ENCODE results near the gene C1orf122. TPM values are rescaled to one million over a fixed set of nuclear protein-coding genes. Genes with fewer than 3 reads are reported as not detected.

Gene C1orf122
- total and polyA plus RNA-seq, 10 donors = 15.9 to 38.5 (median 21.3) TPM

DNA sequence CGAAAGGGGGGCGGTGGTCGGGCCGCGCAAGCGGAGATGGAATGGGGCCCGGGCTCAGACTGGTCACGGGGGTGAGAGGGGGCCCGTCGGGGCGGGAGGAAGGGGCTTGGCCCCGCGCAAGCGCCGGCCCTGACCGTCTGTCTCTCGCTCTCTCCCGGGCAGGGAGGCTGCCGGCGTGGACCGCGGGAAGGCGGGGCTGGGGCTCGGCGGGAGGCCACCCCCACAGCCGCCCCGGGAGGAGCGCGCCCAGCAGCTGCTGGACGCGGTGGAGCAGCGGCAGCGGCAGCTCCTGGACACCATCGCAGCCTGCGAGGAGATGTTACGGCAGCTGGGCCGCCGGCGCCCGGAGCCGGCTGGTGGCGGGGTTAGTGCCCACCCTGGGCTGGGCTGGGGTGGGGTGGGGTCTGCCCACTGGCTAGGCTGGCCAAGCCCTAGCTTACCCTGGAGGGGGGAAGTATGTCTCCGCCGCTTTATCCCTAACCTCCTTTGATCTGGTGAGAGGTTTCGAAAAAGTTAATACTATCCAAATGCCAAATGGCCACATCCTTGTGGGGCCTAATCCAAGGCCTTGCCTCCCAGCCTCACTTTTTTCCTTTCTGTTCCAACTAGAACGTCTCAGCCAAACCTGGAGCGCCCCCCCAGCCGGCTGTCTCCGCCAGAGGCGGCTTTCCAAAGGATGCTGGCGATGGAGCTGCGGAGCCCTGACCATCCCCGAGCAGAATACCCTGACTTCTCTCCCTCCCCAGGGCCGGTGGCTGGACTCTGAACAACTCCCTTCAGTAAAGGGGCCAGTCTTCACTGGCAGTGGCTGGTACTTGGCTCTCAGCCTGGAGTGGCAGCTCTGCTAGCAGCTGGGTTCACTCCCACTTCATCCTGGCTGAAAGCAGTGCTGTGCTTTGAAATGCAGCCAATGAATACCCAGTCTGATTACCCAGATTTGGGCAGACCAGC, 1.1 kb downstream of the C1orf122 start:
- intact Hi-C loops (cut with DNase I; ENCODE audit: low total_unique reads) = loop anchor here (5.0 to 10.0 kb wide), 2 partner anchors 49 to 114 kb away; partner anchors contain the start of genes CDCA8 and MTF1
- no peaks in the 10 kb centered on the region for H3K27me3 ChIP-seq (replicated peaks in 1 of 7)
- peak; percentile 81 for DNase-seq
- peaks cover 4 to 51% (median 30%) of the 10 kb centered on the region in 6 donors for H3K36me3 ChIP-seq
- peaks cover 24 to 75% (median 48%) of the 10 kb centered on the region in 6 donors for H3K4me1 ChIP-seq
- H3K4me3 ChIP-seq = peak overlapping the region; percentile 89 to 98 (median 96)
- peak overlapping the region; percentile 87 to 98 (median 94) for H3K27ac ChIP-seq
- WGBS, 5 donors = 6 to 13% (median 8%) methylated on average over 20 to 54 of the region's 54 CpGs
- TF ChIP-seq, protein P1, sequence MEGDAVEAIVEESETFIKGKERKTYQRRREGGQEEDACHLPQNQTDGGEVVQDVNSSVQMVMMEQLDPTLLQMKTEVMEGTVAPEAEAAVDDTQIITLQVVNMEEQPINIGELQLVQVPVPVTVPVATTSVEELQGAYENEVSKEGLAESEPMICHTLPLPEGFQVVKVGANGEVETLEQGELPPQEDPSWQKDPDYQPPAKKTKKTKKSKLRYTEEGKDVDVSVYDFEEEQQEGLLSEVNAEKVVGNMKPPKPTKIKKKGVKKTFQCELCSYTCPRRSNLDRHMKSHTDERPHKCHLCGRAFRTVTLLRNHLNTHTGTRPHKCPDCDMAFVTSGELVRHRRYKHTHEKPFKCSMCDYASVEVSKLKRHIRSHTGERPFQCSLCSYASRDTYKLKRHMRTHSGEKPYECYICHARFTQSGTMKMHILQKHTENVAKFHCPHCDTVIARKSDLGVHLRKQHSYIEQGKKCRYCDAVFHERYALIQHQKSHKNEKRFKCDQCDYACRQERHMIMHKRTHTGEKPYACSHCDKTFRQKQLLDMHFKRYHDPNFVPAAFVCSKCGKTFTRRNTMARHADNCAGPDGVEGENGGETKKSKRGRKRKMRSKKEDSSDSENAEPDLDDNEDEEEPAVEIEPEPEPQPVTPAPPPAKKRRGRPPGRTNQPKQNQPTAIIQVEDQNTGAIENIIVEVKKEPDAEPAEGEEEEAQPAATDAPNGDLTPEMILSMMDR (IDR thresholded peaks at IDR 0.05 in 8 of 11, conservative IDR thresholded peaks at IDR 0.05 in 3 of 11) = no peak
- TF ChIP-seq POLR2A (IDR thresholded peaks at IDR 0.05) (no peak), POLR2AphosphoS5 (IDR thresholded peaks at IDR 0.05) (no peak)
- H3K9me3 ChIP-seq = no peaks in the 10 kb centered on the region

DNA sequence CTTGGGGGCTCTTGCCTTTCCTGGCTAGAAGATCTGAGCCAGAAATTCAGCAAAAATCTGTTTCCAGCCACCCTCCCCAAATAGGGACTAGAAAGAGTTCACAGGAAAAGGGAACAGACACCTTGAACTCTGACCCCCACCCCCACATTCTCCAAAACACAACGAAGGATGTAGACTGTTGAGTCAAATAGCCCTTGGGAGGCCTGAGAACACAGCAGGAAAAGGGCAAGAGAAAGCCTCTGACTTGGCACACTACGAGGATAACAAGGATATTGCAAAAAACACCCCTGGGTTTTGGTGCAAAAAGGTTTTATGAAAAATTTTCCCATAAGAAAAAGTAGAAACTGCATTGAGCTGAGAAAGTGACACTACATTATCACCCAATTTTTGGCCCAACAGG, 2.4 kb downstream of the C1orf122 start:
- TF ChIP-seq POLR2AphosphoS5 (IDR thresholded peaks at IDR 0.05) (no peak), POLR2A (IDR thresholded peaks at IDR 0.05) (no peak)
- TF ChIP-seq, protein P1 (IDR thresholded peaks at IDR 0.05 in 8 of 11, conservative IDR thresholded peaks at IDR 0.05 in 3 of 11) = no peak
- H3K27me3 ChIP-seq (replicated peaks in 1 of 7) = no peaks in the 10 kb centered on the region

DNA sequence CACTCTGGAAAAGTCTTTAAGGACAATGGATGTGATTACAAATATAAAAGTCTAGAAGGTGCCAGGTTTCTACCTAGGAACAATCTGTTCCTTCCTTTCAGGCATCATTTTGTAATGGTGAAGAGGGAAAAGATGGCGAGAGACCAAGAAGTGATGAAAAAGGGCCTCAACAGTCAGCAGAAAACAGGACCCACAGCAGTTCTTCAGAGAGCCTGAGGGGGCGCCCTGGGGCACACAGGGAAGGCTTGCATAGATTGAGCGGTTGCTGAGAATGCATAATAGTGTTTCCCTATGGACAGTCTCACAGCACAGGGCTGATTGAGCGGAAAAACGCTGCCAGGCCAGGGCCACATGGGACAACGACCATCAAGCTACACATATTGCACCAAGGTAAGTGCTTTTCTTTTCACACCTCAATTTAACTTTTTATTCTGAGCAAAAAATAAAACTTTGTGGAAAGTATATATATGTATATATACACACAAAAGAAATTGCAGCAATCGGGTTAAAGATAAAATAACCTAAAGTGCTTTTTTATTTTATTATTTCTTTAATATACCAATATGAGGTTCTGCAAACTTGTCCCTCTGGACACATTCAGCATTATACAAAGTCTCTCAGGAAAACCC, 3.6 kb downstream of the C1orf122 start:
- H3K4me1 ChIP-seq = peaks cover 20 to 60% (median 40%) of the 10 kb centered on the region in 6 donors
- DNase-seq = peak; percentile 90
- intact Hi-C loops (cut with DNase I; ENCODE audit: low total_unique reads) = no loop called here
- peak overlapping the region in 2 of 8 donors; percentile 32 to 43 for H3K27ac ChIP-seq
- no peaks in the 10 kb centered on the region for H3K27me3 ChIP-seq (replicated peaks in 1 of 7)
- H3K9me3 ChIP-seq = no peaks in the 10 kb centered on the region
- TF ChIP-seq POLR2A (IDR thresholded peaks at IDR 0.05) = no peak
- peak in 1 of 3 donors; percentile 32 for TF ChIP-seq POLR2AphosphoS5 (IDR thresholded peaks at IDR 0.05)
- TF ChIP-seq, protein P1 (IDR thresholded peaks at IDR 0.05 in 8 of 11, conservative IDR thresholded peaks at IDR 0.05 in 3 of 11) = peak; percentile 50 to 90 (median 79)
- peaks cover 0 to 51% (median 24%) of the 10 kb centered on the region in 6 donors for H3K36me3 ChIP-seq
- WGBS, 5 donors = 29 to 36% (median 30%) methylated on average over 7 of the region's 7 CpGs
- no peak overlapping the region for H3K4me3 ChIP-seq

More for the DNA sequence above, 2.4 kb downstream of the C1orf122 start:
- H3K9me3 ChIP-seq = no peaks in the 10 kb centered on the region
- DNase-seq = no peak
- H3K36me3 ChIP-seq = peaks cover 3 to 51% (median 24%) of the 10 kb centered on the region in 6 donors
- H3K4me1 ChIP-seq = peaks cover 24 to 72% (median 48%) of the 10 kb centered on the region in 6 donors
- H3K27ac ChIP-seq = peak overlapping the region in 1 of 8 donors; percentile 98
- intact Hi-C loops (cut with DNase I; ENCODE audit: low total_unique reads) = loop anchor here (5.0 to 10.0 kb wide), 2 partner anchors 47 to 115 kb away; partner anchors contain the start of genes CDCA8 and MTF1
- WGBS, 5 donors = 29 to 65% (median 51%) methylated on average over 2 of the region's 2 CpGs
- H3K4me3 ChIP-seq = no peak overlapping the region

Data from spleen (tissue), 11 donors.